ENCODE measurements around the gene CBX5.

The CBX5 gene

DNA sequence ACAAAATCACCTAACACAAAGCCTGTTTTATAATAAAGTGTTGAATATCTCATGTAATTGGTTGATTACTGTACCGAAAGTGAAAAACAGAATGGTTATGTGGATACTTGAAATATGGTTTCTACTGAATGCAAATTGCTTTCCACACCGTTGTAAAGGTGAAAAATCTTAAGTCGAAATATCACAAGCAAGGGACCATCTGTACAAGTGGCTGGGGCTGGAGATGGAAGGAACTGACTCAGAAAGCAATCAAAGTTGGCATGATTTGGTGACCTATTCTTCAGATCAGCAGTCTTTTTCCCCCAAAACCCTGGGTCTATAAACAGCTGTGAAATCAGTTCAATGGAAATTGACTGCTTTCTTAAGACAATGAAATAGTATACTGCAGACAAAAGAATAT, 3.6 kb downstream of the CBX5 start:
- 92% methylated on average over 3 of the region's 3 CpGs for WGBS
- Histone ChIP-seq H3K36me3 (ENCODE audit: control insufficient read depth in 1 of 2, insufficient read depth in 2 of 2, low read depth in 1 of 2, low read length in 2 of 2) (peaks cover 3 to 30% of the 10 kb centered on the region in 2 experiments), H3K18ac (ENCODE audit: low read depth in 1 of 2, low read length in 2 of 2) (no peak overlapping the region), H2BK15ac (ENCODE audit: low read depth, poor library complexity, severe bottlenecking) (no peak overlapping the region), H3K9me3 (ENCODE audit: control insufficient read depth, low read length) (no peaks in the 10 kb centered on the region), H2AK5ac (ENCODE audit: low read length, severe bottlenecking) (no peak overlapping the region), H4K8ac (ENCODE audit: low read length) (no peak overlapping the region), H3K4ac (ENCODE audit: low read depth in 1 of 2, low read length in 2 of 2) (no peak overlapping the region), H3K79me1 (replicated peaks; ENCODE audit: low read length, poor library complexity, severe bottlenecking) (peaks cover 6% of the 10 kb centered on the region), H2BK12ac (ENCODE audit: low read length in 2 of 2) (no peak overlapping the region), H3K4me3 (ENCODE audit: insufficient read depth in 1 of 2, low read depth in 1 of 2, low read length in 2 of 2) (no peak overlapping the region), H3K27ac (ENCODE audit: low read length, poor library complexity, severe bottlenecking) (no peak overlapping the region), H2AFZ (ENCODE audit: low read depth, low read length) (no peak overlapping the region), H3K4me1 (ENCODE audit: control insufficient read depth, insufficient read depth, low read depth, low read length) (peaks cover 3% of the 10 kb centered on the region), H3K23ac (ENCODE audit: low read length in 2 of 2) (no peak overlapping the region), H3K27me3 (ENCODE audit: control insufficient read depth in 1 of 2, insufficient read depth in 1 of 2, low read length in 2 of 2) (no peaks in the 10 kb centered on the region), H2BK5ac (ENCODE audit: low read depth, low read length, poor library complexity, severe bottlenecking) (no peak overlapping the region), H3K4me2 (ENCODE audit: low read length, poor library complexity, severe bottlenecking) (no peak overlapping the region), H4K91ac (ENCODE audit: low read length) (no peak overlapping the region), H3K9ac (ENCODE audit: low read length) (no peak overlapping the region), H2BK120ac (ENCODE audit: low read depth, low read length) (no peak overlapping the region), H3K14ac (ENCODE audit: low read length in 2 of 2) (no peak overlapping the region)
- no peak for DNase-seq

DNA sequence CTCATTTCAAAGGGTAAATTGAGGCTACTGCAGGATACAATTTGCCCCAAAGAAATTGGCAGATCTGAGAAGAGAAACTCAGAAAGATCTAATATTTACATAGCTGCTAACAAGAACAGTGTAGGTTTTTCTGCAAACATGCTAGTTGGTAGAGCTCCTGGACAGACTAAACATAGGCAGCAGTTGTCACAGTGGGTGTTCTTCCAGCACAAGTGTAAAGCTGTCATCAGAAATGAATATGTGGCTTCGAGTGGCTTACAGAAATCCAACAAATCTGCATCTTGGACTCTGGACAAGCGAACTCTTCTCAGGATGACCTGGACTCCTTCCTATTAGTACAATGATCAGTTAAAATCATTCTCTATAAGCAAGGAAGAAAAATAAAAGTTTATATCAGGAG, 5.9 kb downstream of the CBX5 start:
- Histone ChIP-seq H3K18ac (ENCODE audit: low read depth in 1 of 2, low read length in 2 of 2) (no peak overlapping the region), H3K9ac (ENCODE audit: low read length) (peak overlapping the region; percentile 19), H3K4me1 (ENCODE audit: control insufficient read depth, insufficient read depth, low read depth, low read length) (peaks cover 3% of the 10 kb centered on the region), H3K14ac (ENCODE audit: low read length in 2 of 2) (no peak overlapping the region), H2AFZ (ENCODE audit: low read depth, low read length) (no peak overlapping the region), H4K8ac (ENCODE audit: low read length) (no peak overlapping the region), H4K91ac (ENCODE audit: low read length) (no peak overlapping the region), H3K23ac (ENCODE audit: low read length in 2 of 2) (no peak overlapping the region), H3K27me3 (ENCODE audit: control insufficient read depth in 1 of 2, insufficient read depth in 1 of 2, low read length in 2 of 2) (no peaks in the 10 kb centered on the region), H3K9me3 (ENCODE audit: control insufficient read depth, low read length) (no peaks in the 10 kb centered on the region), H3K4ac (ENCODE audit: low read depth in 1 of 2, low read length in 2 of 2) (no peak overlapping the region), H3K4me3 (ENCODE audit: insufficient read depth in 1 of 2, low read depth in 1 of 2, low read length in 2 of 2) (no peak overlapping the region), H3K79me1 (replicated peaks; ENCODE audit: low read length, poor library complexity, severe bottlenecking) (peaks cover 16% of the 10 kb centered on the region), H2AK5ac (ENCODE audit: low read length, severe bottlenecking) (no peak overlapping the region), H3K4me2 (ENCODE audit: low read length, poor library complexity, severe bottlenecking) (no peak overlapping the region), H2BK120ac (ENCODE audit: low read depth, low read length) (no peak overlapping the region), H2BK15ac (ENCODE audit: low read depth, poor library complexity, severe bottlenecking) (no peak overlapping the region), H3K27ac (ENCODE audit: low read length, poor library complexity, severe bottlenecking) (no peak overlapping the region), H2BK12ac (ENCODE audit: low read length in 2 of 2) (no peak overlapping the region), H3K36me3 (ENCODE audit: control insufficient read depth in 1 of 2, insufficient read depth in 2 of 2, low read depth in 1 of 2, low read length in 2 of 2) (peaks cover 3 to 28% of the 10 kb centered on the region in 2 experiments), H2BK5ac (ENCODE audit: low read depth, low read length, poor library complexity, severe bottlenecking) (no peak overlapping the region)
- WGBS, result no CpG with 5 or more reads among the region's 2 CpGs
- DNase-seq, result no peak

DNA sequence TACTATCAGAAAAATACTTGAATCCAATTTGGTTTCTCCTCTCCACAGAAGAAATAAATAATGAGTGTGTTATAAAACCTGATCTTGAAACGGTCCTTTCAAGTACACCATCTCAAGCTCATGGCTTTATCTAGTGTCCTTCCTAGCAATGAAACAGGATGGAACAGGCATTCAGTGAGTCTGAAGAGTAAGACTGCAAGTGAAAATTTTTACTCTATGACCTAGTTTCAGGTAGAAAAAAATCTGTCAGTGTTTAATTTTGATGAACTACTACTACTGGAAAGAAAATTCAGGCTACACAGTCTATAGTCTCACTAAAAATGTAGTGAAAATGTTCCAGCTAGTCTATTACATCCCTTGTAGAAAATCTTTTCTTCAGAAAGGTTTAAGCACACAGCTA, 7.7 kb downstream of the CBX5 start:
- Histone ChIP-seq H3K14ac (ENCODE audit: low read length in 2 of 2) (no peak overlapping the region), H3K36me3 (ENCODE audit: control insufficient read depth in 1 of 2, insufficient read depth in 2 of 2, low read depth in 1 of 2, low read length in 2 of 2) (peaks cover 5 to 28% of the 10 kb centered on the region in 2 experiments), H3K27ac (ENCODE audit: low read length, poor library complexity, severe bottlenecking) (no peak overlapping the region), H3K4me2 (ENCODE audit: low read length, poor library complexity, severe bottlenecking) (no peak overlapping the region), H3K18ac (ENCODE audit: low read depth in 1 of 2, low read length in 2 of 2) (no peak overlapping the region), H3K4ac (ENCODE audit: low read depth in 1 of 2, low read length in 2 of 2) (no peak overlapping the region), H3K4me3 (ENCODE audit: insufficient read depth in 1 of 2, low read depth in 1 of 2, low read length in 2 of 2) (no peak overlapping the region), H4K8ac (ENCODE audit: low read length) (no peak overlapping the region), H2BK15ac (ENCODE audit: low read depth, poor library complexity, severe bottlenecking) (no peak overlapping the region), H3K9ac (ENCODE audit: low read length) (no peak overlapping the region), H3K23ac (ENCODE audit: low read length in 2 of 2) (no peak overlapping the region), H3K9me3 (ENCODE audit: control insufficient read depth, low read length) (no peaks in the 10 kb centered on the region), H2BK120ac (ENCODE audit: low read depth, low read length) (no peak overlapping the region), H4K91ac (ENCODE audit: low read length) (no peak overlapping the region), H2BK5ac (ENCODE audit: low read depth, low read length, poor library complexity, severe bottlenecking) (no peak overlapping the region), H2AFZ (ENCODE audit: low read depth, low read length) (no peak overlapping the region), H2BK12ac (ENCODE audit: low read length in 2 of 2) (no peak overlapping the region), H3K4me1 (ENCODE audit: control insufficient read depth, insufficient read depth, low read depth, low read length) (no peaks in the 10 kb centered on the region), H3K79me1 (replicated peaks; ENCODE audit: low read length, poor library complexity, severe bottlenecking) (peaks cover 16% of the 10 kb centered on the region), H2AK5ac (ENCODE audit: low read length, severe bottlenecking) (no peak overlapping the region), H3K27me3 (ENCODE audit: control insufficient read depth in 1 of 2, insufficient read depth in 1 of 2, low read length in 2 of 2) (no peaks in the 10 kb centered on the region)
- WGBS, result no CpG with 5 or more reads among the region's 1 CpG
- DNase-seq, result no peak

DNA sequence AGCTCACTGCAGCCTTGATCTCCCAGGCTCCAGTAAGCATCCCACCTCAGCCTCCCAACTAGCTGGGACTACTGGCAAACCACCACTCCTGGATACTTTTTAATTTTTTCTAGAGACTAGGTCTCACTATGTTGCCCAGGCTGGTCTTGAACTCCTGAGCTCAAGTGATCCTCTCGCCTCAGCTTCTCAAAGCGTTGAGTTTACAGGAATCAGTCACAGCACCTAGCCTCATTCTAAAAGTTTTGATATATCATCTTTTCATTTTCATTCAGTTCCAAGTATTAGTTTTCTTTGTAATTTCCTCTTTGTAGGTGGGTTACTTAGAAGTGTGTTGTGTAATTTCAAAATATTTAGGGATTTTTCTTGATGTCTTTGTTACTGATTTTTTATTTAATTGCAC, 9.6 kb downstream of the CBX5 start:
- Histone ChIP-seq H3K4me2 (ENCODE audit: low read length, poor library complexity, severe bottlenecking) (no peak overlapping the region), H2AK5ac (ENCODE audit: low read length, severe bottlenecking) (no peak overlapping the region), H3K23ac (ENCODE audit: low read length in 2 of 2) (no peak overlapping the region), H3K79me1 (replicated peaks; ENCODE audit: low read length, poor library complexity, severe bottlenecking) (peaks cover 17% of the 10 kb centered on the region), H3K4ac (ENCODE audit: low read depth in 1 of 2, low read length in 2 of 2) (peak overlapping the region in 1 of 2 experiments; percentile 41), H3K4me3 (ENCODE audit: insufficient read depth in 1 of 2, low read depth in 1 of 2, low read length in 2 of 2) (no peak overlapping the region), H3K4me1 (ENCODE audit: control insufficient read depth, insufficient read depth, low read depth, low read length) (no peaks in the 10 kb centered on the region), H4K8ac (ENCODE audit: low read length) (no peak overlapping the region), H2BK120ac (ENCODE audit: low read depth, low read length) (no peak overlapping the region), H4K91ac (ENCODE audit: low read length) (no peak overlapping the region), H3K14ac (ENCODE audit: low read length in 2 of 2) (no peak overlapping the region), H3K18ac (ENCODE audit: low read depth in 1 of 2, low read length in 2 of 2) (no peak overlapping the region), H2BK15ac (ENCODE audit: low read depth, poor library complexity, severe bottlenecking) (no peak overlapping the region), H2BK12ac (ENCODE audit: low read length in 2 of 2) (no peak overlapping the region), H3K9ac (ENCODE audit: low read length) (no peak overlapping the region), H3K27me3 (ENCODE audit: control insufficient read depth in 1 of 2, insufficient read depth in 1 of 2, low read length in 2 of 2) (no peaks in the 10 kb centered on the region), H2BK5ac (ENCODE audit: low read depth, low read length, poor library complexity, severe bottlenecking) (no peak overlapping the region), H3K9me3 (ENCODE audit: control insufficient read depth, low read length) (no peaks in the 10 kb centered on the region), H3K36me3 (ENCODE audit: control insufficient read depth in 1 of 2, insufficient read depth in 2 of 2, low read depth in 1 of 2, low read length in 2 of 2) (peaks cover 5 to 28% of the 10 kb centered on the region in 2 experiments), H3K27ac (ENCODE audit: low read length, poor library complexity, severe bottlenecking) (no peak overlapping the region), H2AFZ (ENCODE audit: low read depth, low read length) (no peak overlapping the region)
- 92% methylated on average over 1 of the region's 2 CpGs for WGBS
- DNase-seq, result no peak

Data from mesenchymal stem cell (in vitro differentiated cells and primary cell).